ENCODE data around the gene C11orf52. TPM values are rescaled to one million over a fixed set of nuclear protein-coding genes. Genes with fewer than 3 reads are reported as not detected.

C11orf52 gene
- total RNA-seq, 1 experiment from 2014 or later, result not detected

DNA sequence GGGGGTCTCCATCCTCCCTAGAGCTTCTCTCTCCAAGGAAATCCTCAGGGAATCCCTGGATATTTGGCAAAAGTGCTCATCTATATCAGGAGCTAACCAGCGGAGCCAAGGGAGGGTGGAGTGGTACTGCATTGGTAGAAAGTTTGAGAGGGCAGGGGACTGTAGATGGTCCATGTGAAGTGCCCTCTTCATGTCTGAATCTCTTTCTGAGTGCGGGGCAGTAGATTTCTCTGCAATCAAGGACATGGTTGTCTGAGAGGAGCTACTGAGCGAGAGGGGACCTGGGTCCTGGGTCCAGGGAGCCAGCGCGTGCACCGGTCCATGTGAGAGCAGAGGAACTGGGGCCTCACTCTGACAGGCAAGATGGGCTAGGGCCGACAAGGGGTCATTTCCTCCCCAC lies 19.1 kb downstream of the C11orf52 start:
- no peak for DNase-seq (ENCODE audit: low spot score)

DNA sequence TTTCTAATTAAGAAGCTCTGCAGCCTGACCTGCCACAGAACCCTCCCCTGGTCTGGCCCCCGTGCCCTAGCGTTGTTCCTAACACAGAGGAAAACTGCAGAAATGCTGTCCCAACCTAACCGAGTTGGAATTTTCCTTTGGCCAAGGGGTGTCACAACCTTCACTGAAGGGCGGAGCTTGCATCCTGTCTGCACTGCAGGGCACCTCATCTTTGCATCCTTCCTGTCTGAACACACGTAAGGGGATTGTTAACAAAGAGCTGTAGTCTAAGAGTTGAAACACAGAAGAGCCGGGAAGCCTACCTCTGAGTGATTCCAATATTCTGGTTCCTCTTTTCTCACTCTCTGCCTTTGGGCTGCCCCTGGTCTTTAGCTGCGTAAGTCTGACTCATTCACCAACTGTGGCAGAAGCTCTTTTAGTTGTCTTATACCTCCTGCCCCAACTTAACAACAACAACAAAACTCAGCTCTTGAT lies 20.0 kb downstream of the C11orf52 start:
- peak; percentile 29 for DNase-seq (ENCODE audit: low spot score)

DNA sequence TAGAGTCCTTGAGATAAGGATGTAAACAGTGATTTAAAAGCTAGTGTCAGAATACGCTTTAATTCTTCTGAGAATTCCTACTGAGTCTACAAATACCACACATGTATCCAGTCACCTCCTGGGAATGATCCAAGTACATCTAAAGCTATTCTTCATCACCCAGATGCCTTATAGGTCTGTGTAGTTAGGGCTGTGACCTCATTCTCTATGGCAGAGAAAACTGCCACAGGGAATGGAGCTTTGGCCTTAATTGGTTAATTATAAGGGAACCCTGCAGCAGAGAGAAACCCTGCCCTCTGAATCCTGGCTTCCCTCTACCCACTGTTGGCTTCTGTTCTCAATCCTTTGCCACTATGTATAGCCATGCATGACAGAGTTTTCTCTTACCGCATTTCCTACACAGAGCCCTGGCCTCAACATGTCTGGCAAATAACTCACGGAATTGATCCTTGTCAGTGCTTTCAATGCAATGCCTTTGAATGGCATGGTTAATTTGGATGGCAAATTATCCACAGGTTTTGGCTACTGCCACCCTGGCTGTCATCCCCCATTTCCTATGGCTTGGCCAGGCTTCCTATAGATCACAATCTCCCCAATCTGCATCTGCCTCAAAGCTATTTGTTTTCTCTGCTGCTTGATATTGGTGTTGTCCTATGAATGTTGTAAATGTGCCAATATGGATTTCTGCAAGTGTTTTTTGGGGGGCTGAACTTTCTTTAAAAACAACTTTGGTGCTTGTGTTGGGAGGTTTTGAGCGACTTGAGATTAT lies 21.3 kb downstream of the C11orf52 start:
- DNase-seq (ENCODE audit: low spot score), result peak; percentile 68

DNA sequence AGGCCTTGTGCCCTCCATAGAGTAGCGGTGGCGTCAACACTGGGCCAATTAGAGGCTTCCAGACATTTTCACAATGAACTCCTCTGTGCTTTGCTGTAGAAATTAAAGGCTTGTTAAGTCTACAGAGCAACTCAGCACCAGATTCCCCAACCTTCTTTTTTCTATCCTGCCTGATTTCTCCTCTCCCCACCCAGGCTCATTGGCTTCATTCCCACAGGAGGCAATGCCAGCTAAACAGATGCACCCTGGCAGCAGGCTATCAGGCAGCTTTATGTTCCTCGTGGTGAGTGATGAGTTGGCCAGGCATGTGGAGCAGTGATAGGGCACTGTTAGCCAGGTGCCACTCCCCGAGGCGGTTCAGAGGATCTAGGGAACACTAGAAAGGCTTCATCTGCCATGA lies 23.2 kb downstream of the C11orf52 start:
- DNase-seq (ENCODE audit: low spot score), result peak; percentile 39

DNA sequence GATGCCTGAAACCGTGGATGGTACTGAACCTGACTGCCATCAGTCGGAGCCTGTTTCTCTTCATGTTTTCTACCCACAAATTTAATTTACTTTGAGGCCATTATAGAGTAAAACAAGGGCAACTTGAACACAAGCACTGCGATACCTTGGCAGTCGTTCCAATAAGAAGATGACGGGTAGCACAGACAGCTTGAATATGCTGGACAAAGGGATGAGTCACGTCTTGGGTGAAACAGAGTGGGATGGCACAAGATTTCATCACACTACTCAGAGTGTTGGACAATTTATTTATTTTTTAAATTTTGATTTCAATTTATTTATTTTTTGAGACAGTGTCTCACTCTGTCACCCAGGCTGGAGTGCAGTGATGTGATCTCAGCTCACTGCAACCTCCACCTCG lies 24.1 kb downstream of the C11orf52 start:
- peak; percentile 55 for DNase-seq (ENCODE audit: low spot score)

DNA sequence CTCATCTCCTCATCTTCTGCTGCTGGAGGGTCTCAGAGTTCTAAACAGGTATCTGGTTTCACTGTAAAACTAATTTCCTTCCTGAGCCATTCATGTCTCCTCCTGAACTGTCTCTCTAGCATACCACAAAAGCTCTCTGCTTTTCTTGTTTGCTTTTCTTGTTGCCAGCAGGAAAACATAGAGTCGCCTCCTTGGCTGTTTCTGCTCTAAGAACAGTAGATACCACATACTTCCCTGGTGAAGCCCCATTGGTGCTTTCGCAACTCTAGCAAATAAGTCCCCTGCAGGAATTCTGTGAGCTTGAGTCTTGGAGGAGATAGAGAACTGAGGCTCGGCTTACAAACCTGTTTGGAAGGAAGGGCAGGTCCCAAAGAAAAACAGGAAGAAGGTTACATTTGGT lies 25.4 kb downstream of the C11orf52 start:
- no peak for DNase-seq (ENCODE audit: low spot score)

DNA sequence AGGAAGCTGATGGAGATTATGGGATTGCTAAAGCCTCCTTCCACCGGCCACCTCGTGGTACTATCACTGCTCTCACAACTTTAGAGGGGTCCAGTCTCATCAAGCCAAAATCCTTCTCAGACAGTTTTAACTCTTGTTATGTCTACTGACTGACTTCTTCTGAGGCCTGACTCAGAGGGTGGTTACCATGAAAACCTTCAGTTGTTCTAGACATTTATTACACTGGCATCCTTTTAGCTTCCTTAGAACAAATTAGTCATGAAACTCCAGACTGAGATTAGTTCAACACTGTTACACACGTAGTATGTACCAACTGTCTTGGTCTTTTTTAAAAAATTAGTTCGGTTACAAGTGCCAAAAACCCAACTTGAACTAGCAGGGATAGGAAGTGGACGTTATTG lies 25.9 kb downstream of the C11orf52 start:
- peak; percentile 55 for DNase-seq (ENCODE audit: low spot score)

DNA sequence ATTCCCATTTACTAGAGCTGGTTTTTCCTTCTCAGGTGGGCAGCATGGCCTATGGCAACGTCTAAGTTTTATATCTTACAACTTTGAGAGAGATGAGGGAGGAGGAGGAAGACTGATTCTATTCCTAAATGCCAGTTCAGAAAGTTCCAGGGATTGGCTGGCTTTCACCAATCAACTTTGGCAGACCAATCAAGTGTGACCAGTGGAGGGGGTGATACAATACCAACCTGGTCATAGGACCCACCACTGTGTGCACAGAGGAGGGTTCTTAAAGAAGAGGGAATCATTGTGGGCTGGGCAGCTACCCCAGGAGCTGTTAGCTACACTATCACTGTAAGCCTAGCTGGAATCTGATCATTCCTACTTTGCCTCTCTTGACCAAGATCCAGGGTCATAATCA lies 26.5 kb downstream of the C11orf52 start:
- DNase-seq (ENCODE audit: low spot score), result no peak

DNA sequence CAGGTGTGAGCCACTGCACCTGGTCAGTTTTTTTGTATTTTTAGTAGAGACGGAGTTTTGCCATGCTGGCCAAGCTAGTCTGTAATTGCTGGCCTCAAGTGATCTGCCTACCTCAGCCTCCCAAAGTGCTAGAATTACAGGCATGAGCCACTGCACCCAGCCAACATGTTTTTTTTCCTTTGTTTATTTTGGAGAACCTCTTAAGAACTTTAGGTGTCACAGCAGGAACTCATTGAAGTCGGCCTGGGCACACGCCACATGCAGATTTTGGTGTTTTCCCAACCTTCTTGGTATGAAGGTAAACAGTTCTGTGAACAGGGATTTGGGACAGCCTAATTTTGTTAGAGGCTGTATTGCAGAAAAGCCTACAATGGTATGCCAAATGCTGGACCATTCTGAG lies 27.8 kb downstream of the C11orf52 start:
- no peak for DNase-seq (ENCODE audit: low spot score)

DNA sequence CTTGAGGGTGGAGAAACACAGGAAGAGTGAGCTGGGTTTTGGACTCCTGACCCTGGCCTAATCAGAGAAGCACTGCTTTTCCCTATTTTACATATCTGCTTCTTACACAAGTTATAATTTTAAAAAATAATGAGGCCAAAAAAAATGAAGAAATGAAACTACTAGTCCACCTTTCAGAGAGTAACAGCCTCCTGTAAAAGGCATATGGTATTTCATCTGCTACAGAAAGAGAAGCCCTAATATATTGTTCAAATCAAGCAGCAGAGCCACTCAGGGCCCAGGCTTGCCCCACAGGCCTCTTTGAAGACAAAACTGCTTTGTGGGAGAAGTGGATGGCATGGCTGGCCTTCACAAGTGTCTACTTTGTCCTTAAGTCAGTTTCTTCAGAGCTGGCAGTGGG lies 28.4 kb downstream of the C11orf52 start:
- DNase-seq (ENCODE audit: low spot score), result no peak

DNA sequence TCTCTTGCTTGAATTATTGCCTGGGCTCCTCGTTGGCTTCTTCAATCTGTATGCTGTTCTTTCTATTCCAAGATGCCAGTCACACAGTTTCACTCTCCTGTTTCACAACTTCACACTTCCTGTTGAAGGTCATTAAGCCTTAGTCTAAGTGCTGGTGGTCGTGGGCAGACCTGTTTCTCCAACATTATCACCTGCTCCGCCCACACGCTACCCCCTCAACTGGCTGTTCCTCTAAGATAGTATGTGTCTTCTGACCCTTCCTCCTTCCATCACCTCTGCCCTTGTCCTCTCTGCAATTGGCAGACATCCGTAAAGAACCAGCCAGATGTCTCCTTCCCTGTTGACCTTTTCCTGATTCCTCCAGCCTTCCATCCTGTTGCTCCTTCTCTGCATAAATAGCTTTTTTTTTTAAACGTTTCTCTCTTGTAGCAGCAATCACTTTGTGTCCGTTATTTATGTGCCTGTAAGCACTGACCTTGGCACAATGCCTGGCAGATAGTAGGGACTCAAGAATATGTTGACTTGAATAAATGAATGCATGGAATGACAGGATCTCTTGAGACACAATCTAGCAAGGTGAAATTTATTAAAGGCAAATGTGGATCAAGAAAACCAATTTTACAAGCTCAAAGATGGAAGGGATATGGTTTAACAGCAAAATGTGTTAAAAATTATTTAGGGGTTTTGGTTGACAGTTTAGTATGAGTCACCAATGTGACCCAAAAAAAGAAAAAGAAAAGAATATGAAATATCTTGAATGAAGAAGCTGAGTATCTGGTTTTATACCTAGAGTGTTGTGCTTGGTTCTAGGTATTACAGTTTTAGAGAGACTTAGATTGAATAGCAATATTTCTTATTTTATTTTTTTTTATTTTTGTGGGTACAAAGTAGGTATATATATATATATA lies 31.1 kb downstream of the C11orf52 start:
- no peak for DNase-seq (ENCODE audit: low spot score)

DNA sequence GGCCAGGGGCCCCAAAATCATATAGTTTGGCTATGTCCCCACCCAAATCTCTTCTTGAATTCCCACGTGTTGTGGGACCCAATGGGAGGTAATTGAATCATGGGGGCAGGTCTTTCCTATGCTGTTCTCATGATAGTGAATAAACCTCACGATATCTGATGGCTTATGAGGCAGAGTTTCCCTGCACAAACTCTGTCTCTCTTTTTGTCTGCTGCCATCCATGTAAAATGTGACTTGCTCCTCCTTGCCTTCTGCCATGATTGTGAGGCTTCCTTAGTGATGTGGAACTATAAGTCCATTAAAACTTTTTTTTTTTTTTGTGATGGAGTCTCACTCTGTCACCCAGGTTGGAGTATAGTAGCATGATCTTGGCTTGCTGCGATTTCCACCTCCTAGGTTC lies 32.9 kb downstream of the C11orf52 start:
- no peak for DNase-seq (ENCODE audit: low spot score)

DNA sequence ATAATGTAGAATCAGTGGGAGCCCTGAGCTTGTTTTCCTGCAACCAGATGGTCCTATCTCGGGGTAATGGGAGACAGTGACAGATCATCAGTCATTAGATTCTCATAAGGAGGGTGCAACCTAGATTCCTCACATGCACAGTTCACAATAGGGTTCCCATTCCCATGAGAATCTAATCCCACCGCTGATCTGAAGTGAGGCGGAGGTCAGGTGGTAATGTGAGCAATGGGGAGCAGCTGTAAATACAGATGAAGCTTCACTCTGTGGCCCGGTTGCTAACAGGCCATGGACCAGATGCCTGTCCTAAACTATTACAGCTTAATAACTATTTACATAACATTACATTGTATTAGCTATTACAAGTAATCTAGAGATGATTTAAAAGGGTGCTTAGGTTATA lies 35.4 kb downstream of the C11orf52 start:
- no peak for DNase-seq (ENCODE audit: low spot score)

DNA sequence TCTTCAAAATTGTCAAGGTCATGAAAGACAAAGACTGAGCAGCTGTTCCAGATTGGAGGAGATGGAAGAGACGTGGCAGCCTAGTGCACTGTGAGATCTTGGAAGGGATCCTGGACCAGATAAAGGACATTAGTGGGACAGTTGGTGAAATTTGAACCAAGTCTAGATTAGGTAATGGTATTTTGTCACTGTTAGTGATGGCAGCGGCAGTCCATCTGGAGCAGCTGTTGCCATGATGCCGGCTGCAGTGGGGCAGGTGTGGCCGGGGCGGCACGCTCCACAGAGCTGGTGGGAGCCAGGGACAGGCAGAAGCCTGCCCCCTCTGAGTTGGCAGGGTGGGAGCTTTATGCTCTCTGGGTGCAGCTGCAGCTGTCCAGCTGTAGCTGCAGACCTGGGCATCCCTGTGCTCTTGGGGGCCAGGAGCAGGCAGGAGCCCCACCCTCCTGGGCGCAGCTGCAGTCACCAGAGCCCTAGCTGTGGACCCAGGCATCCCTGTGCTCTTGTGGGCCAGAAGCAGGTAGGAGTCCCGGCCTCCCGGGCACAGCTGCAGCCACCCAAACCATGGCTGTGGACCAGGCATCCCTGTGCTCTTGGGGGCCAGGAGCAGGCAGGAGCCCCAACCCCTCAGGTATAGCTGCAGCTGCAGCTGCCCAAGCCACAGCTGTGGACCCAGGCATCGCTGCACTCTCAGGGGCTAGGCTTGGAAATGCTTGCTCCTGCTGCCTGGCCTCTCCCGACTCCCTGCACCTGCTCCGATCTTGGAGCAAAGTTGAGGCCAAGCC lies 39.1 kb downstream of the C11orf52 start:
- no peak for DNase-seq (ENCODE audit: low spot score)

DNA sequence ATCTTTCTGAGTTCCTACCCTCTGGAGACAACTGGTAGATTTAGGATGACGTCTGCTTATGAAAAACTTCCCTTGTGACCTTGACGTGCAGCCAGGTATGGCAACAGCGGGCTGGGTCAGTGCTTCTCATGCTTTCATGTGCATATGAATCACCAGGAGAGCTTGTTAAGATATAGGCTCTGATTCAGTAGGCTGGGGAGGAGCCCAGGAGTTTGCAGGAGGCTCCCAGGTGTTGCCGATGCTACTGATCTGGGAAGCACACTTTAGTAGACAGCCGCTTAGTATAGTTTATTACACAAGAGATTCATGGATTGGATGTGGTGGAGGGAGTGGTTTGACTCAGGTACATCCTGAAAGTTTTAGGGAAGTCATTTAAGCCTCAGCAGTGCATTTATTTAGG lies 42.2 kb downstream of the C11orf52 start:
- peak; percentile 44 for DNase-seq (ENCODE audit: low spot score)

DNA sequence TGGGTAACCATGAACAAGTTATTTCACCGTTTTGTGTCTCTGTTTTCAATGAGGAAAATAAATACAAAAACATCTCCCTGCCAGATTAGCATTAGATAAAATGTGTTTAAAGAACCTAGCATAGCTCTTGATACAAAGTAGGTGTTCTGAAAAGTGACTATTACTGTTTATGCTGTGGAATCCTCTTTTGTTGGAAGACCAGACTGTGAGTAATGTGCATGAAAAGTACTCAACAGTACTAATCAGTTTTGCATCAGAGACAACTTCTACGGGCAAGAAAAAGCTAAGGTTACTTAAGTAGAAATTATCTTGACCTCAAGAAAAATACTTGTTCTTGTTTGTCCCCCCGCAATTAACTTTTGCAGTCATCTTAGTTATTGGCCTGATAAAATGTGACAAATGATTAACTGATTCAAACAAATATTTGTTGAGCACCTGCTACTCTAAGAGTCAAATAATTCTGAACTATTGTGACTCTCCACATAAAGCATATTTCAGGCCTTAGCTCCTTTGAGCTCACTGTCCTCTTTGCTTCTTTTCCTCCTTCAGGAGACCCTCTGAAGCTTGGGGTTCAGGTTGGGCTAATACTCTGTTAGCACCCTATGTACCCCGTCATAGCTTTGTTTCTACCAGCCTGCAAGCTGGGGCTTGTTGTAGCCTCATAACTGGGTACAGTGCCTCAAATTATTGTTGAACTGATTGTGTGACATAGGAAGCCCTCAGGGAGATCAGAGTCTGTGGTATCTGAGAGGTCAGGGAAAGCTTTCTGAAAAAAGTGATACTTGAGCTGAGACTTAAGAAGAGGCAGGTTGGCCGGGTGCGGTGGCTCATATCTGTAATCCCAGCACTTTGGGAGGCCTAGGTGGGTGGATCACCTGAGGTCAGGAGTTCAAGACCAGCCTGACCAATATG lies 42.9 kb downstream of the C11orf52 start:
- no peak for DNase-seq (ENCODE audit: low spot score)

DNA sequence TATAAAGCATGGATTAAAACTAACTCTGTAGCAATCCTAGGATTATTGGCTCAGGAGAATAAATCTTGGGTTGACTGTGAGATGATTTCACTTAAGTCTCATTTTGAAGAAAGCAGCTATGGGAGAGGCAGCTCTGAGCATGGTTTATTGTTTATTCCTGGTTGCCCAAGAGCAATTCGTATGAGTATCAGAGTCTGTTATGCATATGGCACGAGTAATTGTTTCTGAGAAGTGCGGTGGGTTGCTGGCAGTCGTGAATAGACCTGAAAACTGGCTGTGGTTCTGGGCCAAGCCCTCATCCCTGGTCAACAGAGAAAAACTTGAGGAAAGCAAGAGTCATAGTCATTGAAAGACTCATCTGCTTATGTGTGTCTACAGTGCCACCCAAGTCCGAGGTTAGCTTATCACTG lies 45.2 kb downstream of the C11orf52 start:
- no peak for DNase-seq (ENCODE audit: low spot score)

DNA sequence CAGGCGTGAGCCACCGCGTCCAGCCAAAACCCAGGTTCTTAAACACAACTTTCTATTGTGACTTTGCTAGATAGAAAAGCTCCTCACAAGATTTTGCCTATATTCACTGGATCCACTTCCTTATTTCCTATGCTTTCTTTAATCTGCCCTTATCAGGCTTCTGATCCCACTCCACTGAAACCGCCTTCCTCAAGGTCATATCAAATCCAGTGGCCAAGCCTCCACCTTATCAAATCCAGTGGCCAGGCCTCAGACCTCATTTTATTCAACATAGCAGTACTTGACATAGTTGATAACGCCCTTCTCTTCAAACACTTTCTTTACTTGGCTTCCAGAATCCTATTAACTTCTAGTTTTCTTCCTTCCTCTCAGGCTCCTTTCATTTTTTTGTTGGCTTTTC lies 48.0 kb downstream of the C11orf52 start:
- DNase-seq (ENCODE audit: low spot score), result no peak

DNA sequence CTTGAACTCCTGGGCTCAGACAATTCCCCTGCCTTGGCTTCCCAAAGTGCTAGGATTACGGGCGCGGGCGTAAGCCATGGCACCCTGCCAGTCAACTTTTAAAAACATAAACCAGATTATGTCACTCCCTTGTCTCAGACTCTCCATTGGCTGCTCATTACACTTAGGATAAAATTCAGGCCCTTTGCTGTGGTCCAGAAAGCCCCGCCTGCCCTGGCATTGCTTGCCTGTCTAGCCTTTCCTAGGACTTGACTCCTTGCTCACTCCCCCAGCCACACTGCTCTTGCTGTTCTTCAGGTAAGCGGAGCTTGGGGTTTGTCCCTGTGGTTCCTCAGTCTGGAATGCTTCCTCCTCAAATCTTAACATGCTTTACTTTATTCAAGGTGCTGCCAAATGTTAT lies 48.9 kb downstream of the C11orf52 start:
- no peak for DNase-seq (ENCODE audit: low spot score)

DNA sequence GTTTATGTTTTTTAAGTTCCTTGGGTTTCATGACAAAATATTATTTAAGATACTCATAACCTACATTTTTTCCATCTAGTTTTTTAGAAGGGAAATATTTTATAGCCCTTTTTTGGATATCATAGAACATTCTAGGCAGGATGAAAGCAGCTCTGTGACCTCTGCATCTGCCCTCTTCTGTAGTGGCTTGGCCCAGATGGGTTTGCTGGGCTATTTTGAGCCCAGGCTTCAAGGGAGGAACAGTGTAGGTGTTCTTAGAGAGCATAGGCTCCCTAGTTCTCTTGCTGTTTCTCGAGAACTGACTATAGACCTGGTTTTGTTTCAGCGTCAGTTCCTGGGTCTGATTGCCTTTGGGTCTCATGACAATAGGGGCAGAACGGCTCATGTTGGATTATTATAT lies 50.6 kb downstream of the C11orf52 start:
- no peak for DNase-seq (ENCODE audit: low spot score)

DNA sequence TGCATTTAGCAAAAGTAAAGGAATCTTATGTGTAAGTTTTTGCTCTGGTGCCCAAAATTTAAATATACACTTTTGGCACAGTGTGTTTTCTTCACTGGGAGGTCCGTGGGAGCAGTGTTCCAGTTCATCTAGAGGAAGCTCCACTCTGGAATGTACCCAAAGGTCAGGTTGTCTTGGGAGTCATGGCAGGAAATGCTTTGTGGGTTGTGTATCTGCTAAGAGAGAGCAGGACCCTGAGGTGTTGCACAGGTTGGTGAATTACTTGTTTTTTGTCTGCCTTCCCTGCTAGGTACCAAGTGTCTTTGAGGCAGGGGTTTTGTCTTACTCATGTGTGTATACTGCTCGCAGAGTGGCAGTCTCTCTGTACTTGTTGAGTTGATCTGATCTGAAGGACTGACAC lies 55.7 kb downstream of the C11orf52 start:
- DNase-seq (ENCODE audit: low spot score), result no peak

Measured in A172 (cell line).